ENCODE results near the gene COPS7B.
A peak's percentile ranks its signal among the peaks of the same experiment; 100 is the strongest.

The COPS7B gene

GRCh38 chr2:231786917-231787292 is 660 bp downstream of the COPS7B start:
- no peak for DNase-seq

GRCh38 chr2:231791107-231791506 is 4.9 kb downstream of the COPS7B start:
- DNase-seq = no peak

- no peak for DNase-seq
Observed at GRCh38 chr2:231794383-231794782, 8.1 kb downstream of the COPS7B start.

GRCh38 chr2:231795525-231796327 is 9.5 kb downstream of the COPS7B start:
- no peak for DNase-seq

GRCh38 chr2:231800493-231801091 is 14.3 kb downstream of the COPS7B start:
- peak; percentile 43 for DNase-seq

GRCh38 chr2:231803501-231804138 is 17.4 kb downstream of the COPS7B start:
- no peak for DNase-seq

GRCh38 chr2:231807020-231807419 is 20.8 kb downstream of the COPS7B start:
- DNase-seq = no peak

GRCh38 chr2:231810905-231811304 is 24.7 kb downstream of the COPS7B start:
- no peak for DNase-seq

- DNase-seq = no peak
Observed at GRCh38 chr2:231816327-231817026, 30.2 kb downstream of the COPS7B start.

- no peak for DNase-seq
Observed at GRCh38 chr2:231819447-231820042, 33.3 kb downstream of the COPS7B start.

- no peak for DNase-seq
Observed at GRCh38 chr2:231820786-231821303, 34.6 kb downstream of the COPS7B start.

GRCh38 chr2:231821908-231822307 is 35.7 kb downstream of the COPS7B start:
- DNase-seq = no peak

- DNase-seq = no peak
Observed at GRCh38 chr2:231853105-231853504, 66.9 kb downstream of the COPS7B start.

- no peak for DNase-seq
Observed at GRCh38 chr2:231854616-231855125, 68.4 kb downstream of the COPS7B start.

- DNase-seq = no peak
Observed at GRCh38 chr2:231856959-231857358, 70.7 kb downstream of the COPS7B start.
